ENCODE data around the gene TMEM237.

The TMEM237 gene

GRCh38 chr2:201572846-201573508, 70.3 kb downstream of the TMEM237 start:
- no peak for TF ChIP-seq ZNF202 (tag by site-specific recombination; IDR thresholded peaks at IDR 0.05; ENCODE audit: borderline replicate concordance)
- TF ChIP-seq PRDM1 (tag by site-specific recombination; IDR thresholded peaks at IDR 0.05), result no peak
- TF ChIP-seq ZNF10 (tag by site-specific recombination; IDR thresholded peaks at IDR 0.05), result no peak
- no peak for TF ChIP-seq REST (tag by site-specific recombination; IDR thresholded peaks at IDR 0.05)
- TF ChIP-seq ZNF473 (tag by site-specific recombination; IDR thresholded peaks at IDR 0.05), result no peak
- TF ChIP-seq ZNF692 (tag by site-specific recombination; IDR thresholded peaks at IDR 0.05), result no peak
- no peak for TF ChIP-seq ZNF366 (tag by site-specific recombination; conservative IDR thresholded peaks at IDR 0.05)
- no peak for TF ChIP-seq ZIC2 (tag by site-specific recombination; IDR thresholded peaks at IDR 0.05)
- no peak for TF ChIP-seq MEIS1 (CRISPR knock-in tag; IDR thresholded peaks at IDR 0.05; ENCODE audit: borderline replicate concordance)
- no peak for TF ChIP-seq ZNF76 (tag by site-specific recombination; IDR thresholded peaks at IDR 0.05; ENCODE audit: borderline replicate concordance, low read depth)
- no peak for TF ChIP-seq ZBTB6 (tag by site-specific recombination; IDR thresholded peaks at IDR 0.05)
- TF ChIP-seq HOXC10 (CRISPR knock-in tag; IDR thresholded peaks at IDR 0.05), result no peak
- TF ChIP-seq ZNF221 (tag by site-specific recombination; IDR thresholded peaks at IDR 0.05; ENCODE audit: borderline replicate concordance), result no peak
- TF ChIP-seq ZBTB44 (tag by site-specific recombination; IDR thresholded peaks at IDR 0.05), result no peak
- no peak for TF ChIP-seq ZNF768 (tag by site-specific recombination; IDR thresholded peaks at IDR 0.05)
- POLR2A ChIA-PET, result no interaction called here
- CTCF ChIA-PET, result interaction anchor here (0.6 kb wide), 1 partner anchor 47 kb away, joined by 4 read pairs; no protein-coding TSS in a partner anchor

More at GRCh38 chr2:201572846-201573508, 70.3 kb downstream of the TMEM237 start:
- no peak overlapping the region for H3K4me3 ChIP-seq (ENCODE audit: low read depth, low read length)
- H3K9me3 ChIP-seq (ENCODE audit: control insufficient read depth, insufficient read depth, low read depth, low read length), result no peaks in the 10 kb centered on the region
- no peaks in the 10 kb centered on the region for H3K36me3 ChIP-seq (ENCODE audit: control insufficient read depth in 2 of 2, insufficient read depth in 1 of 2, low read length in 2 of 2)
- H3K27ac ChIP-seq (ENCODE audit: extremely low read depth, low read depth, low read length), result no peak overlapping the region
- no peaks in the 10 kb centered on the region for H3K4me1 ChIP-seq (ENCODE audit: control insufficient read depth, insufficient read depth, low read length)

All from HEK293 (cell line).